Measurements from ENCODE around the gene ZNF516.

Gene ZNF516

DNA sequence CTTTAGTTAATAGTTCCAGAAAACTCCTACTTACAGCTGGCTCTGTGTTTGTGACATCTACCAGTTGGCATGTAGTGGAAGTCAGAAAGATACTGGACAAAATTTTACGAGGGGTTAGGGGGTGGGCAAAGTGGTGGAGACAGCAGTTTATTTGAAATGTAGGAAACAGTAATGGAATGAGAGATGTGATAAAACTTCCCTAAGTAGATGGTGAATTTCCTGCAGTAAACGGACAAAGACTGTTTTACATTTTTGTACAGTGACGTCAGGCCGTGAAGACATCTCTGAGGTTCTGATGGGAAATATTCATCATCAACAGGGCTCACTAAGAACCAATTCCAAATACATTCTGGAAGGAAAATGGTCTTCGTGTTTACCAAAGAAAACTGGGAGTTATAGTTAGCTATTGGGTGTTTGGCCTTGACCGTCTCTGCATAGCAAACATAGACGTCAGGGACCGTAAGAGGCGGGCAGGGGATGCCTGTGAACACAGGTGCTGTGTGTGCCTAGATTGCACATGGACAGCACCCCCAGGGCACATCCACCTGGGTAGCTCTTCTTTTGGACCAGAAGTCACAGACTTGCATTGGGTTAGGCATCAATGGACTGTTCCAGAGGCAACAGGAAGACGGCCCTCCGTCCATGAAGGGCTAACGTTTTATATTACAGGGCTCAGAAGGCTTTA, 131.5 kb downstream of the ZNF516 start:
- peak; percentile 75 for DNase-seq (ENCODE audit: low read depth)

DNA sequence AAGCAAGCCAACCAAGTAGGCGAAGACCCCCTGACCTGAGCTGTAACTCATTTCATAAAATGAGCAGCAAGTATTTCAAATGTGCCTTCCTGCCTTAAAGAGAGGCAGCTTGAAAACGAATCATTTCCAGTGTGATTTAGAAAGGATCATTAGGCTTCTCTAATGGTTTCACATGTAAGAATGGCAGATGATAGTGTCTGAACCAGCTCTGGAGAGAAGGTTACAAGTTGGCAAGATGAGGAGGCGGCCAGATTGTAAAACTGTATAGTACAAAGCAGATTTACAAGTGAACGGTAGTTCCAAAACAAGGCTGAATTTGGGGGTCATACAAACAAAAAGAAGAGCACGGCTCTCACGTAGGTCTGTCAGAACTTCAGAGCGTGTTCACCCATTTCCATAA, 132.4 kb downstream of the ZNF516 start:
- no peak for DNase-seq (ENCODE audit: low read depth)

DNA sequence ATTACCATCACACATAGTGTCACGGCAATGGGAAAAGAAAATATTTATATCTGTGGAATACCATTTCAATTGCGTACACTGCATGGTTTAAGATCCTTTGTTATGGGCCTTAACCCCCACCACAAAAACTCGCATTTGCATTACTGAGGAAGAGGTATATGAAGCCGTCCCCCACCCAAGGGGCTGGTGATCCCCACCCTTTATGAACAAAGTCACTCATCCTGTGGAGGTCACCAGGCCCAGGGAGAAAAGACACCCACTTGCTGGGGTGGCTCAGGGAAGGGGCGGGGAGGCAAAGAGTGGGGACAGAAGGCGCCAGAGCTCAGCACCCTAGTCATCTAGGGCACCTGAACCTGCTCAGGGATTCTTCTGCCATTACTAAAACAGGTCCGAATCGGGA, 133.8 kb downstream of the ZNF516 start:
- no peak for DNase-seq (ENCODE audit: low read depth)

DNA sequence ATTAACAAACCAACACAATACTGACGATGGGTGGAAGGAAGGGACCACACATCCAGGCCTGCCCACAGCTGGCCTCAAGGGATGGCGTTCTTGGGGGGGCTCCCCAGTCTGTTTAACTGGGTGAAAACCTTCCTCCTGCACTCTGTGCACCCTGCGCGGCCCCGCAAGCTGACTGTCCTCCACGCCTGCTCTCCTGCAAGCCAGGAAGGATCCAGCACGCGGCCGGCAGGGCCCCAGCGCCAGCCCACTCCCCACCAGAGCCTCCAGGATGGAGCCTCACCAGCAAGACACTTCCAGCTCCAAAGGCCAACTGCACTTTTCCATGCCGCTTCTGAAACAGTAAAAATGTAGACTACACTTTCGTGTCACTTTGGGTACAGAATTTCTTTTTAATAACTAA, 135.1 kb downstream of the ZNF516 start:
- DNase-seq (ENCODE audit: low read depth) = no peak

DNA sequence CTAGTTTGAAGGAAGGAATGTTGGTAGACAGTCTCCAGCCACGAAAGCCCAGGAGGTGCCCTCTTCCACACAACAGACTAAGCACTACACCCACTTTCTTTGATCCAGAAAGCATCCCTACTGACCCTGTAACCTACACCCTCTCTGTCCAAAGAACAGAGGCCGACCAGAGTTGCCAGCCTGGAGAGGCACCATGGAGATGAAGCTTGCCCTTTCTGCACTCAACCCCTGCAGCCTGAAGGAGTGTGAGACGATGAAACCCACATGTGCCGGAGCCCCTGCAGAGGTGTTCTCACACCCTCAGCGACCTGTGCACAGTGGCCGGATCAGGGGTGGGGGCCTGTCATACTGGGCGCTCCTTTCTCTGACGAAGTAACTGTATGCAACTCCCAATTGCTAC, 136.3 kb downstream of the ZNF516 start:
- DNase-seq (ENCODE audit: low read depth) = no peak

DNA sequence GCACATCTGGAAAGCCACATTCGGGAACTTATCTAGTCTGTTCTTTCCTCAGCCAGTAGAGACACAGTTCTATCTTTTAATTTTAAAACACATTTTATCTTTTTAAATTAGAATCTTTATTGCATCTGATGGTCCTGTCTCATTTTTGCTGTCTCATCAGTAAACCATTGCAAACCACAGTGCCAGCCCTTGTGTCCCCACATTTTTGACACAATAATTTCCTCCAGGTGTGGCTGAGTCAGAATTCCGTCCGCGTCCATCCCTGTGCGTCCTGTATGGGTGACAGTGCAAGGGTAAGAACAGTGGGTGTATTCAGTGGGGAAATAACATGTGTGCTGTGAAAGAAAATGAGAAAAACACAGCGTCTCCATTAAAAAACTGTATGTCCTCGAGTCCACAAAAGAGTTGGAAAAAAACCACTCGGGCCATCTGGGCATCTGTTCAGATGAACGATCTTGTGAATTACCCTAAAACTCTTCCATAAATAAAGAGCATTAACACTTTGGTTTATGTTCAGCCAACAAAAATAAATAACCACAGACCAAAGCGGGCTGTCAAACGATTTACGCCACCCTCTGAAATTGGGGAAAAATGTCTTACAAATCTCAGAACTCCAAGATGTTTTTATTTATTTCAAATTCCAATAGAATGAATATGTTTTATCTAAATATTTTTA, 137.3 kb downstream of the ZNF516 start:
- no peak for DNase-seq (ENCODE audit: low read depth)

DNA sequence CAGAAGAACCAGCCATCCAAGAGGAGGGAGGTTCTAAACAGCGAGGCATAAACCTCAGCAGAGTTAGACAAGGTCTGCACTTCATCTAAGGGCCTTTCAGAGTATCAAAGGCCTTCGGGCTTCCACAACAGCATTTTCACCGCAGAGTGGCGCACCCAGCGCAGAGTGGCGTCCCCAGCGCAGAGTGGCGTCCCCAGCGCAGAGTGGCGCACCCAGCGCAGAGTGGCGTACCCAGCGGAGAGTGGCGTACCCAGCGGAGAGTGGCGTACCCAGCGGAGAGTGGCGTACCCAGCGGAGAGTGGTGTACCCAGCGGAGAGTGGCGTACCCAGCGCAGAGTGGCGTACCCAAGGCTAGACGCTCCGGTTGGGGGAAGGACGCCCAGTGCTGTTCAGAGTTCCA, 137.9 kb downstream of the ZNF516 start:
- no peak for DNase-seq (ENCODE audit: low read depth)

DNA sequence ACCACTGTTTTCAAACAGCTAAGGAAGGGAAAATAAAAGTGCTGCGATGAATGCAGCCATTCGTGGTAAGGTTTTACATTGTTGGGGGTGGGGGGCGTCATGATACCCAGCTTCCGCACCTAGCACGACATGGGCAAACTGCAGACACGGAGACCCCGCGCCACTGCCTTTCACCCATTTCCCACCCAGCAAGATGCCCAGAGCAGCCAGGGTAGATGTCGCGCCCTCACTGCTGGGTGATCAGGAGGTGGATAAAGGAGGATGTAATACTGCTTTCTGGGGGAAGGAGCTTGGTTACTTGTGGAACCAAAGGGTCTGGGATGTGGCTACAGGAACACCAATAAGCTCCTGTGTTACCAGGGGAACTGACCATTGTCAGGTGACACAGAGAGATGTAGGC, 138.4 kb downstream of the ZNF516 start:
- no peak for DNase-seq (ENCODE audit: low read depth)

DNA sequence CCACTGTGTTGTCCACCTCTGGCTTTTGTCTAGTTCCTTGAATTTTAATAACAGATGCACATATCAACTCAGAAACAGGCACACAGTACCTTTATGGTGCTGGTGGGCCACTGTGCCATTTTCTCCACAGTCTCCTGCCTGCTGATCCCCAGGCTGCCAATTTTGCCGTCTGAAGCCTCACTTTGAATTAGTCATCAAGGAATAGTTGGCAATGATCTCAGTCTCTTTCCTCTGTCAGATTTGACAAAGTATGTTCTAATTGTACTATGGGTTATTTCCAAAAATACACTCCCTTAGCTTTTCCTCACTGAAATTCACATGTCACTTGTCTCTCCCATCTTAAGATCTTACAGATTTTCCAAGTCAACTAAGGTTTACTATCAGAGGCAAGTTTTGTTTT, 140.7 kb downstream of the ZNF516 start:
- DNase-seq (ENCODE audit: low read depth) = peak; percentile 58

DNA sequence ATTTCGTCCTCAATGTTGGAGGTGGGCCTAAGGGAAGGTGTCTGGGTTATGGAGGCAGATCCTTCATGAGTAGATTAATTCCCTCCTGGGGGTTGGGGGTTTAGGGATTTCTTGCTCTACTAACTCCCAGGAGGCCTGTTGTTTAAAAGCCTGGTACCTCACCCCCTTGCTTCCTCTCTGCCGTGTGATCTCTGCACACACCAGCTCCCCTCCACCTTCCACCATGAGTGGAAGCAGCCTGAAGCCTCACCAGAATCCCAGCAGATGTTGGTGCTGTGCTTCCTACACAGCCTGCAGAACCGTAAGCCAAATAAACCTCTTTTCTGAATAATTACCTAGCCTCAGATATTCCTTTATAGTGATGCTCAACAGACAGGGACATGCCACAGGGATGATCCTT, 141.5 kb downstream of the ZNF516 start:
- no peak for DNase-seq (ENCODE audit: low read depth)

DNA sequence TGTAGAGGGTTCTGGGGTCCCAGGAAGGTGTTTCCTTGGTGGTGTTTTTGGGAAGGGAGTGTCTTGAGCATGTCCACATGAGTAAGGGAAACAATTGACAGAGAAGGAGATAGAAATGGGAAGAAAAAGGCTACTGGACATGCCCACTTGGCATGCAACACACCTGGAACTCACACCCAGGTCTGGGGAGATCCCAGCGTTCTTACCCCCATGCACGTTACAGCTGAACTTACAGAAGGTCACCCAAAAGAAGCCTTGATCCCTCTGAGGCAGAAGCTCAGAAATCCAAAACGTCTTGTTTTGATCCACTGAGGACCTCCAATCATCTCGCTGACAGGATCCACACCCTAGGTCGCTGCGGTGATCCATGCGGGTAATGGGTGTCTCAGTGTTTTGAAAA, 142.0 kb downstream of the ZNF516 start:
- no peak for DNase-seq (ENCODE audit: low read depth)

DNA sequence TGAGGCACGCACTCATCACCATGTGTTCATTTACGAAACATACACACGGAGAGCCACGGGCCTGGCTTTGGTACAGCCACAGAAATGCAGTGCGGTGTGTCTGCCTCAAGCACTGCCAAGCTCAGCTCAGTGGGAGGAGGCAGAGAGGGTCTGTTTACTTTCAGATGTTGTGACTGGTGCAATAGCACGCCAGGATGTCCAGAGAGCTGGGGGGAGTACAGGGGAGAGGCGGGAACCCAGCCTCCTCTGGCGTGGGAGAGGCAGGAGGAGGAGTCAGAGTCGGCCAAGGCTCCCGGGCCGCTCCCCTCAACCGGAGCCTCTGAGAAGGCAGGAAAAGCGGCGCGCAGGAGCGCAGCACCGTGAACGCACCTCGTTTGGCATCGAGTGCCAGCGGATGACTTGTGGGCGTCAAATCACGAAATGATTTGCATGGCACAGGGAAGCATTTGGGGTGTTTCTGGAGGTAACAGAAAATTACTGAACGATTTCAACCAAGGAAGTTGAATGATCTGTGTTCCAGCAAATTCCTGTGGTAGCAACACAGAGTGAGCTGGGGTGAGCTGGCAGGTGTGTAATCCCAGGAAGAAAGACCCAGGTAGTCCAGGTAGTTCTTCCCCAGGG, 143.0 kb downstream of the ZNF516 start:
- DNase-seq (ENCODE audit: low read depth) = peak; percentile 83

DNA sequence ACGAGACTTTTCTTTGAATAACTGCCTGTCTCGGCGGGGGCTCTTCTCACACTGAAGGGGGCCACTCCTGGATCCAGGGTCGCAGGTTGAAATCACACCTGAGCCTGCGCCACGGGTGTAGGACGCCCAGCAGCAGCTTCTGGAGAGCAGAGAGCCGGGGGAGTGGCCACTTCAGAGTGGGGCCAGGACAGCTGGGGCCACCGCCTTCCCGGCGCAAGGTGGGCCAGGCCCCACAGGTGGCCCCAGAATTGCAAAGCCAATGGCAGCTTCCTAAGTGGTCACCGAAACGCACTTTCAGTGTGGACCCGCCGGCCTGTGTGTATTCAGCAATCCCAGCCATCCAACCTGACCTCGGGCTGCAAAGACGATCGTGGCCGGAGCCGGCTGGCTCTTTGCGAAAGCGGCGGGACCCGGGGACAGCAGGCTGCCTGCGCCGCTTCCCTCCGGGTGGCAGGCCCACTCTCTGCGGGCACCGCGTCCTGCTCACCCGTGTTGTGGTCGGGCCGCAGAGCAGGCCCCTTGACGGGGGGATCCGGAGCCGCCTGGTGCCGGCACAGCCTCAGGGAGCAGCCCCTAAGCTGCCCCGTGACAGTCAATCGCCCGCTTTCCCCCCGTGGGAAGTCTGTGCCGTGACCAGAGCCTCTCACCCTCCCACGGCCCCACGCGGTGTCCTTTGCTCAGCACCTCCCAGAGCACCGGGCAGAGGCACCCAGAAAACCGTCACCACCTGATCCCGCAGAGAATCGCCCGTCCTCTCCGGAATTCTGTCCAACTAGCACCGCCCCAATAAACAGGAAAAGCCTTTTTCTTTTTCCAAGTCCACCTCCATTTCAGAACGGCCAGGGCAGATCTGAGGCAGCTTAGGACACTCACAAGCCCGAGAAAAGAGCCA, 144.7 kb downstream of the ZNF516 start:
- no peak for DNase-seq (ENCODE audit: low read depth)

DNA sequence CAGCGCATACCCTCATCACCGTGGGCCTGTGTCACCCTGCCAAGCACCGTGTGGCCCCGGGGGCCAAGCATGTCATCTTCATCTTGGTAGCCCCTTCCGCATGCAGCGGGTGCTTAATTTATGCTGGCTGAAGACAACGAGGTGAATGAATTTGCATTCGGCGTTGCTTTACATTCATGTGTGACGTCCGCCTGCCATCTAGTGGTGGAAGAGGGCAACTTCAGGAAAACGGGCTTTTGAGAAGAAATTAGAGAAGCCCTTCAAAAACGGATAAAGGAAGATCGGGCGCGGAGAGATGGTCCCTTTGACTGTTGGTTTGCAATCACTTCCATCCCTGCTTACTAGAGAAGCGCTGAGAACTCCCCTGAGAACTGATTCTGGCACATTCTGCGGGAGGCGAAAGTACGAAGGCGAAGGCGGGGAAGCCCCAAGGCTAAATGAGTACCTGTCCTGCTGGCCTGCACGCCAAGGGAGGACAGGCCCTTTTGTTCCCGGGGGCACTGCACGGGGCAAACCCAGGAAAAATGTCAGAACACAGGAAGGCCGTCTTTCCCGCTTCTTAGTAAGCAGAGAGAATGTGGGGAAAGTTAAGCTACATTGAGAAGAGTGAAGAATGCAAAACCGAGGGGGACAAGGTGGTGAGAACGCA, 145.9 kb downstream of the ZNF516 start:
- peak; percentile 67 for DNase-seq (ENCODE audit: low read depth)

DNA sequence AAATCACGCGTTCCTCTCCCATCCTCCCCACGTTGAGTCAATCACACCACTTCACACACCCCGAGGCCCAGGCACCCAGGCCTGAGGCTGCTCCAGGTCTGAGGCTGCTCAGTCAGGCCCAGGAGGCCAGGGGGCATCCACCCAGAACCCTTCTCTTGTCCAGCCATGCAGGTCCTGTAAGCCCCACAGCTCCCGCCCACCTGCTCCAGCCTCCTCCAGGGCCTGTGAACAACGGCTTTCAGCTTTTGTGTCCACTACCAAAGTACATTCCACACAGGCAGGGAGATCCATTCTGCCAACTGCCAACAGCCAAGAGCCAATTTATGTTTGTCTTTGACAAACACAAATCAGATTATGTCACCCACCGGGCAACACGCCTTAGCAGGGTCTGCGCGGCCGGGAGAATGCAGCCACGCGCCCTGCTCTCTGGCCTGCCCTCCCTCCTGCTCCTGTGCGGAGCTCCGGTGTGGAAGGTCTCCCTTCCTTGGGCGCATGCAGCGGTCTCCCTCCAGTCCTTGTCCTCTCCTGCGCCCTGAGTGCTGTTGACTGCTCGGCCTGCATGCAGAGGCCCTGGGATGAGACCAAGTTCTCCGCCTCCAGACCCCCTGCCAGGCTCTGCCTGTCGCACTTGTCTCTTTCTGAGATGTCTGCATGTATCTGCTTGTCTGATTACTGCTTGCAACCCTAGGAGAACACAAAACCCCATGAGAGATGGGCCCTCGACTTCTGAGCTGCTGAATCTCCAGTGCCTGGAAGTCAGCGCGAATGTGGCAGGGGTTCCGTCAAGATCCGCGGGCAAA, 146.6 kb downstream of the ZNF516 start:
- DNase-seq (ENCODE audit: low read depth) = no peak

DNA sequence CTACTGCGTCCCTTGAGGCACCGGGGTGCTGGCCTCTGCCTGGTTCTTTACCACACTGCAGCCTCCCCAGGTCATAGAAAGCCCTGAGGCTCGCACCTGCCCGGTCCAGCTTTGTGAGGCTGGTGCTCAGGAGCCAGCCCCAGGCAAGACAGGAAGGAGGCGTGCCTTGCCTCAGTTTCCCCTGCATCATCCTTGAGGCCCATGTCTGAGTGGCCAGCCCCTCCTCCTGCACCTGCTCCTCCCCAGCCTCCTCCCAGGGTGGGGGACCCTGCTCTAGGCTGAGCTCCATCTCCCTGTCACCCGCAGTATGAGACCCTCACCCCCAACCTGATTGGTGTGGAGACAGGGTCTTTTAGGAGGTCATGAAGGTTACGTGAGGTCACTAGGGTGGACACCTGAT, 147.7 kb downstream of the ZNF516 start:
- DNase-seq (ENCODE audit: low read depth) = no peak

DNA sequence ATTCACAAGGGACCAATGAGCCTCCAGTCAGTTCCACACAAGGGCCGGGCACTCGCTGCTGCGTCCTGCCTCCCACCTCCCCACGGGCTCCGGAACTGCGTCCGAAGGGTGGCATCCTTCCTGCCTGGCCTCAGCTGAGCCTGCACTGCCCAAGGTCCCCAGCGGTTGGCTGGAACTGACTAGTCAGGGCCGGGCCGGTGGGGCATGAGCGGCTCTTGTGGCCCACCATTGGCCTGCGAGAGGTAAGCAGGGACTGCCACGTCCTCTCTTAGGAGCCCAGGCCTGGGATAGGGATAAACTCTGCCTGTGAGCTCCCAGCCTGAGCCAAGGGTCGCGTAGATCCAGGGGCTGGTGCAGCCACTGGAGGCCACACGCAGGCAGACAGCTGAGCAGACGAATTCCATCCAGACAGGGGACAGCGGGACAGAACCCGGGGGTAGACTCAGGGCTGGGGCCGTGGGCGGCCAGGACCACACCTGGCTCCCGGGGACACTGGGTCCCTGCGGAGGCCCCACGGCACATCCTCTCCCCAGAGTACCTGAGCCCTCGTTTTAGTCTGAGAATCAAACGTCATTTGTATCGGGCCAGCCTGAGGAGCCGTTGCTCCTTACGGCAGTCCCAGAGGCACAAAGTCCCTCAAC, 148.4 kb downstream of the ZNF516 start:
- DNase-seq (ENCODE audit: low read depth) = no peak

DNA sequence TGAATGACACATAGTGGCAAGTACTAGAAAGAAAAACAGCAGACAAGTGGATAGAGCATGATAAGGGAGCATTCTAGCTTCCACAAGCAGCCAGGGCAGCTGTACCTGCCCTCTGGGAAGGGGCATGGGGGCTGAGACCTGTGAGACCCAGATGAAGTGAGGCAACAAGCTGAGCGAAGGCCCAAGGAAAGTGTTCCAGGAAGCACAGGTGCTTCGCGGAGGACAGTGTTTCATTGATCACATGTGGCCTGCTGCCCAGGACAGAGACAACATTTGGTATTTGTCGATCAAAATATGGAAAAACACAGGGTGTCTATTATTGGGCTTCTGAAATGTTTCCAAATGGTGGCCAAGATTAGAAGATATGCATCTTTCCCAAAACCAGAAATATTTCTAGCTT, 149.1 kb downstream of the ZNF516 start:
- no peak for DNase-seq (ENCODE audit: low read depth)

DNA sequence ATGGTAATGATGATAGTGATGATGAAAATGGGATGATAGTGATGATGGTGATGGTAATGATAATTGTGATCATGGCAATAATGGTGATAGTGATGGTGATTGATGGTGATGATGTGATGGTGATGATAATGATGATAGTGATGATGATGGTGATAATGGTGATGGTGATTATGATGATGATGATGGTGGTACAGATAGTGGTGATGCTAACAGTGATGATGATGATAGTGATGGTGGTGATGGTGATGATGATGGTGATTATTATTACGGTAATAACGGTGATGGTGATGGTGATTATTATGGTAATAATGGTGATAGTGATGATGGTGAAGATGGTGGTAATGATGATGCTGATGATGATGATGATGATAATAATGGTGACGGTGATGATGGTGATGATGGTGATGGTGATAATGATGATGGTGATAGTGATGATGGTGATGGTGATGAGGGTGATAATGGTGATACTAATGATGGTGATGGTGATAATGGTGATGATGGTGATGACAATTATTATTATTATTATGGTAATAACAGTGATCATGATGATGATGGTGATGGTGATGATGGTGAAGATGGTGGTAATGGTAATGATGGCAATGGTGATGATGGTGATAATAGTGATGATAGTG, 151.0 kb downstream of the ZNF516 start:
- DNase-seq (ENCODE audit: low read depth) = no peak

DNA sequence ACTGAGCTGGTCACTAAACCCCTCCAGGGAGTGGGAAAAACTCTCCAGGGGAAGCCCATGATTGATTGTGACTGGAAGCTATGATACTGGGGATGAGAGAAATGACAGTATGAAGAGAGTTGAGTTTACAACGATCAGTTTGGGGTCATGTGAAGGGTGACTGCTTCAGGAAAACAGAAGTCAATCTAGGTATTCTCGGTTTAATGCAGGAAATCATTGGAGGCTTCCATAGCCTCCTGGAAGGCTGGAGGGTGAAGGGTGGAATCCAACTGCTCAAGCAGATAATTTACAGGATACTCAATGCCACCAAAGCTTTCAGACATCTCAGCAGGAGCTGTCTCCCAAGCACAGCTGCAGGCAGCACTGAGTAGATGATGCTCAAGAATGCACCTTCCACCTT, 154.6 kb downstream of the ZNF516 start:
- no peak for DNase-seq (ENCODE audit: low read depth)
